Endothelial cell of umbilical vein (primary cell): ENCODE results near the gene SESN2. TPM values are rescaled to one million over a fixed set of nuclear protein-coding genes. Genes with fewer than 3 reads are reported as not detected.

ENCODE experiments used
- BruUV-seq: library from RNA; stranded (reverse); fragments of 400-500 nt; replicated peaks from 2 replicates; lab custom pipeline; 2021; lab: Mats Ljungman, UMichigan
- CTCF ChIA-PET: fragments of 300-600, 350-600 bp; sonication (Branson Sonifier 250); formaldehyde crosslinking; loops from one replicate; lab custom pipeline; 2021; ENCODE audit warnings: antibody characterized with exemption, inconsistent platforms; lab: Charles Lee
- POLR2A ChIA-PET: fragments of 300-600, 350-600 bp; sonication (Branson Sonifier 250); formaldehyde crosslinking; loops from one replicate; lab custom pipeline; 2021; ENCODE audit warnings: antibody characterized with exemption, inconsistent platforms; lab: Charles Lee
- DNase-seq: peaks from one replicate; pipeline ENCODE4 v3.0.0-alpha.2; 2011; ENCODE audit warnings: low read depth, low spot score
- FAIRE-seq: peaks from 2 replicates; lab custom pipeline; 2011; peaks lifted over from hg19 to GRCh38; lab: Jason Lieb, UNC
- H2AFZ ChIP-seq: 2 replicates; pipeline ENCODE4 v1.6.0; 2012; ENCODE audit warnings: low read depth, low read length, control low read depth, inconsistent platforms
- H3K27ac ChIP-seq: 2 replicates; pipeline ENCODE4 v1.5.1; 2011; ENCODE audit warnings: low read depth, mild to moderate bottlenecking, control low read depth, low read length, moderate library complexity; ENCODE audit not compliant: insufficient read depth
- H3K27me3 ChIP-seq, 2 experiments: 2 replicates each; pipeline versions ENCODE4 v1.6.0 to v1.6.1; 2011; ENCODE audit warnings: low read length in 2 of 2, mixed read lengths in 1 of 2; ENCODE audit not compliant: control insufficient read depth in 2 of 2, insufficient read depth in 2 of 2
- H3K36me3 ChIP-seq, 2 experiments: 2 replicates in 1 of 2; 3 replicates in 1 of 2; pipeline ENCODE4 v1.5.1; 2011; ENCODE audit warnings: low read length in 2 of 2, mild to moderate bottlenecking in 1 of 2, moderate library complexity in 1 of 2; ENCODE audit not compliant: control insufficient read depth in 2 of 2, insufficient read depth in 2 of 2; ENCODE audit errors: extremely low read depth in 1 of 2
- H3K4me1 ChIP-seq: 3 replicates; pipeline ENCODE4 v1.5.1; 2011; ENCODE audit warnings: mild to moderate bottlenecking, low read length; ENCODE audit not compliant: control insufficient read depth, insufficient read depth; ENCODE audit errors: extremely low read depth
- H3K4me2 ChIP-seq: 2 replicates; pipeline ENCODE4 v1.6.1; 2011; ENCODE audit warnings: low read length, control low read depth, mixed read lengths; ENCODE audit not compliant: insufficient read depth
- H3K4me3 ChIP-seq, 3 experiments: fragments of 200-600 bp in 1 of 3; sonication (generic), shearing (Covaris generic) in 1 of 3; replicated peaks in 1 of 3; 2 replicates each; pipeline ENCODE4 v1.5.1; 2011 to 2016; ENCODE audit warnings: control low read depth in 3 of 3, low read length in 3 of 3, mild to moderate bottlenecking in 2 of 3, inconsistent platforms in 1 of 3, low read depth in 1 of 3, moderate library complexity in 1 of 3; ENCODE audit not compliant: insufficient read depth in 1 of 3
- H3K79me2 ChIP-seq: 2 replicates; pipeline ENCODE4 v1.6.0; 2012; ENCODE audit warnings: low read length, inconsistent platforms; ENCODE audit not compliant: control insufficient read depth, insufficient read depth
- H3K9ac ChIP-seq: replicated peaks from 2 replicates; pipeline ENCODE3; 2011; ENCODE audit warnings: low read length, control low read depth; ENCODE audit not compliant: insufficient read depth; ENCODE audit errors: extremely low read depth
- H3K9me1 ChIP-seq: replicated peaks from 3 replicates; pipeline ENCODE4 v1.6.0; 2011; ENCODE audit warnings: mild to moderate bottlenecking, low read length; ENCODE audit not compliant: control insufficient read depth, insufficient read depth; ENCODE audit errors: extremely low read depth
- H3K9me3 ChIP-seq: replicated peaks from 2 replicates; pipeline ENCODE4 v1.5.1; 2012; ENCODE audit warnings: low read length, inconsistent platforms; ENCODE audit not compliant: control insufficient read depth, insufficient read depth
- H4K20me1 ChIP-seq: replicated peaks from 2 replicates; pipeline ENCODE3; 2011; ENCODE audit warnings: mild to moderate bottlenecking, low read length; ENCODE audit not compliant: control insufficient read depth, insufficient read depth; ENCODE audit errors: extremely low read depth
- EZH2 ChIP-seq: IDR thresholded peaks from 2 replicates; pipeline ENCODE4 v1.6.1; 2012; ENCODE audit warnings: borderline replicate concordance, low read depth, mild to moderate bottlenecking, moderate library complexity, low read length, inconsistent platforms; ENCODE audit not compliant: severe bottlenecking
- FOS ChIP-seq: IDR thresholded peaks from 2 replicates; pipeline ENCODE4 v1.6.1; 2011; ENCODE audit warnings: mild to moderate bottlenecking, low read length, moderate library complexity, borderline replicate concordance; ENCODE audit not compliant: insufficient read depth
- JUN ChIP-seq: IDR thresholded peaks from 2 replicates; pipeline ENCODE4 v1.6.1; 2011; ENCODE audit warnings: borderline replicate concordance, low read depth; ENCODE audit not compliant: insufficient read length, insufficient read depth
- dilution Hi-C: fragments of 300-500 bp; cut with MboI; formaldehyde crosslinking; loops from one replicate; pipeline ENCODE4 v1.15.0; 2019; ENCODE audit warnings: low sequenced_read_pairs; ENCODE audit not compliant: extremely low pct_ligation_motif_present
- intact Hi-C: fragments of 100-400 bp; cut with micrococcal nuclease; formaldehyde crosslinking; loops from one replicate; pipeline ENCODE4 v1.10.0; 2022
- polyA plus RNA-seq, 4 experiments: library from polyadenylated mRNA; depleted of rRNA in 3 of 4; stranded (reverse) in 3 of 4; unstranded in 1 of 4; fragments of >200 nt; gene quantifications; 2 replicates each; pipeline versions ENCODE4 v1.2.1 to v1.2.3, GENCODE V29; 2011 to 2012; ENCODE audit warnings: missing spikeins in 1 of 4
- total RNA-seq: library from RNA; stranded (reverse); gene quantifications from 2 replicates; pipeline ENCODE4 v1.2.3, GENCODE V29; 2021
- TF ChIP-seq, protein P1 (sequence below), 2 donors: IDR thresholded peaks; 1 replicate in 1 of 2; 2 replicates in 1 of 2; pipeline ENCODE4 v1.5.1; 2011; ENCODE audit warnings: low read length in 2 of 2, mild to moderate bottlenecking in 2 of 2, moderate library complexity in 2 of 2, control low read depth in 1 of 2, inconsistent platforms in 1 of 2, low read depth in 1 of 2; ENCODE audit not compliant: insufficient read depth in 1 of 2; ENCODE audit errors: extremely low read depth in 1 of 2
- TF ChIP-seq, protein P2 (sequence below): IDR thresholded peaks from 2 replicates; pipeline ENCODE4 v1.6.1; 2011; ENCODE audit not compliant: insufficient read depth, insufficient read length

SESN2 gene
- total and polyA plus RNA-seq, 2 donors (not counting 3 experiments of a cell fraction or from before 2014, with no cell fraction given), result 11.6 to 13.2 TPM

DNA sequence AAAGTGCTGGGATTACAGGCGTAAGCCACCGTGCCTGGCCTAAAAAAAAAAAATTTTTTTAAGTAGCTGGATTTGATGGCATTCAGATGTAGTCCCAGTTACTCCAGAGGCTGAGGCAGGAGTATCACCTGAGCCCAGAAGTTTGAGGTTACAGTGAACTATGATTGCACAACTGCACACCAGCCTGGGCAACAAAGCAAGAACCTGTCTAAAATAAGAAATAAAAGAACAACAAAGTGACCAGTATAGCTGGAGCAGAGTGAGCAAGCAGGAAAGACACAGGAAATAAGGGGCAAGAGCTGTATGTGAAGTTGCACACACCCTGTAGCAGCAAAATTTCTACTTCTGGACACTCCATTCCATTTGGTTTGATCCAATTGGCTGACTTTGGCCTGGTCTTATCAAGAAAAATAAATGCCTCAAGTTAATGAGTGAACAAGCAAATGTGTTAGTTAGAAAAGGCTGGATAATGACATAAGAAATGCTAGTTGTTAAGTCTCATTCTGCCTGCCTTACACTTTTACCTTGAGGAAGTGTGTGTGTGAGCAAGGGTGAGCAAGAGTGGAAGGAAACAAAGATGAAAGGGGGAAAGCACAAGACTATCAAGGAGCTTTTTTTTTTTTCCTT lies 15.5 kb upstream of the SESN2 start:
- no TSS peak for BruUV-seq
- Histone ChIP-seq H3K4me2 (peak overlapping the region; percentile 24), H3K4me3 (no peak overlapping the region), H3K36me3 (no peaks in the 10 kb centered on the region), H3K9me1 (no peaks in the 10 kb centered on the region), H4K20me1 (no peaks in the 10 kb centered on the region), H3K4me1 (peaks cover 23% of the 10 kb centered on the region), H3K27me3 (no peaks in the 10 kb centered on the region), H2AFZ (no peak overlapping the region), H3K9ac (no peak overlapping the region), H3K27ac (no peak overlapping the region), H3K79me2 (peaks cover 2% of the 10 kb centered on the region), H3K9me3 (no peaks in the 10 kb centered on the region)
- intact Hi-C loops, result no loop called here
- peak; percentile 82 for FAIRE-seq
- POLR2A ChIA-PET, result interaction anchor here (0.6 to 1.1 kb wide), 3 partner anchors 8 to 374 kb away, joined by 3 to 5 read pairs (median 4); partner anchors contain the start of gene ATP5IF1
- TF ChIP-seq, protein P1, sequence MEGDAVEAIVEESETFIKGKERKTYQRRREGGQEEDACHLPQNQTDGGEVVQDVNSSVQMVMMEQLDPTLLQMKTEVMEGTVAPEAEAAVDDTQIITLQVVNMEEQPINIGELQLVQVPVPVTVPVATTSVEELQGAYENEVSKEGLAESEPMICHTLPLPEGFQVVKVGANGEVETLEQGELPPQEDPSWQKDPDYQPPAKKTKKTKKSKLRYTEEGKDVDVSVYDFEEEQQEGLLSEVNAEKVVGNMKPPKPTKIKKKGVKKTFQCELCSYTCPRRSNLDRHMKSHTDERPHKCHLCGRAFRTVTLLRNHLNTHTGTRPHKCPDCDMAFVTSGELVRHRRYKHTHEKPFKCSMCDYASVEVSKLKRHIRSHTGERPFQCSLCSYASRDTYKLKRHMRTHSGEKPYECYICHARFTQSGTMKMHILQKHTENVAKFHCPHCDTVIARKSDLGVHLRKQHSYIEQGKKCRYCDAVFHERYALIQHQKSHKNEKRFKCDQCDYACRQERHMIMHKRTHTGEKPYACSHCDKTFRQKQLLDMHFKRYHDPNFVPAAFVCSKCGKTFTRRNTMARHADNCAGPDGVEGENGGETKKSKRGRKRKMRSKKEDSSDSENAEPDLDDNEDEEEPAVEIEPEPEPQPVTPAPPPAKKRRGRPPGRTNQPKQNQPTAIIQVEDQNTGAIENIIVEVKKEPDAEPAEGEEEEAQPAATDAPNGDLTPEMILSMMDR (IDR thresholded peaks at IDR 0.05; ENCODE audit: extremely low read depth in 1 of 2, insufficient read depth in 1 of 2, low read depth in 1 of 2, low read length in 2 of 2), result no peak
- TF ChIP-seq JUN (no peak), FOS (no peak), EZH2 (no peak)
- TF ChIP-seq, protein P2, sequence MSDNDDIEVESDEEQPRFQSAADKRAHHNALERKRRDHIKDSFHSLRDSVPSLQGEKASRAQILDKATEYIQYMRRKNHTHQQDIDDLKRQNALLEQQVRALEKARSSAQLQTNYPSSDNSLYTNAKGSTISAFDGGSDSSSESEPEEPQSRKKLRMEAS, result no peak
- CTCF ChIA-PET, result interaction anchor here (0.7 to 1.6 kb wide), 6 partner anchors 8 to 359 kb away, joined by 3 to 5 read pairs (median 4); no protein-coding TSS in a partner anchor
- dilution Hi-C loops, result no loop called here
- peak; percentile 58 for DNase-seq
